Measurements from ENCODE around the gene CEL. TPM values are rescaled to one million over a fixed set of nuclear protein-coding genes. Genes with fewer than 3 reads are reported as not detected.
"Not testable (repeated sequence)": the region's sequence is repeated elsewhere in the genome, so short reads cannot be mapped to it uniquely, and the experiment has no call there.

CEL gene
- total and polyA plus RNA-seq, 10 of the 15 experiments (the other 5 are each of a cell fraction or from before 2014, with no cell fraction given), result 0.05 to 4.1 (median 0.29) TPM; not detected in 2

GRCh38 chr9:133072210-133072609, 10.4 kb downstream of the CEL start:
- DNase-seq (ENCODE audit: low read depth, low spot score); BruUV-seq (replicated peaks); H3K4me3 ChIP-seq; H3K4me2 ChIP-seq (ENCODE audit: control insufficient read depth, insufficient read depth); FAIRE-seq; H3K79me2 ChIP-seq (ENCODE audit: control insufficient read depth, insufficient read depth, low read length); H3K9me3 ChIP-seq (replicated peaks; ENCODE audit: control insufficient read depth, insufficient read depth, low read length); ATAC-seq; RAD21 ChIA-PET (ENCODE audit: unreplicated experiment); H4K20me1 ChIP-seq (ENCODE audit: control insufficient read depth, insufficient read depth); CTCF ChIA-PET; intact Hi-C loops (cut with micrococcal nuclease; ENCODE audit: unreplicated experiment); H3K9ac ChIP-seq (ENCODE audit: control insufficient read depth, insufficient read depth, low read length); POLR2A ChIA-PET; H3K4me1 ChIP-seq (ENCODE audit: control insufficient read depth, insufficient read depth, low read length); H2AFZ ChIP-seq (ENCODE audit: control insufficient read depth, low read depth, low read length); in situ Hi-C loops (cut with MboI); H3K27ac ChIP-seq (ENCODE audit: control insufficient read depth, insufficient read depth); SMC1A ChIA-PET (ENCODE audit: uncharacterized antibody, unreplicated experiment); H3K36me3 ChIP-seq (ENCODE audit: control insufficient read depth in 2 of 2, insufficient read depth in 2 of 2, low read length in 1 of 2); H3K27me3 ChIP-seq (replicated peaks in 1 of 2; ENCODE audit: control insufficient read depth in 2 of 2, insufficient read depth in 2 of 2, low read length in 1 of 2): not testable (repeated sequence)
- WGBS (ENCODE audit: insufficient coverage, insufficient replicate concordance, low lambda C conversion rate, missing lambda C conversion rate), result 26% methylated on average over 5 of the region's 5 CpGs

- Histone ChIP-seq H3K9me3 (replicated peaks; ENCODE audit: control insufficient read depth, insufficient read depth, low read length) (no peaks in the 10 kb centered on the region), H4K20me1 (ENCODE audit: control insufficient read depth, insufficient read depth) (no peaks in the 10 kb centered on the region), H3K4me3 (no peak overlapping the region), H3K4me2 (ENCODE audit: control insufficient read depth, insufficient read depth) (no peak overlapping the region), H3K9ac (ENCODE audit: control insufficient read depth, insufficient read depth, low read length) (no peak overlapping the region), H3K4me1 (ENCODE audit: control insufficient read depth, insufficient read depth, low read length) (no peaks in the 10 kb centered on the region), H3K79me2 (ENCODE audit: control insufficient read depth, insufficient read depth, low read length) (no peaks in the 10 kb centered on the region), H2AFZ (ENCODE audit: control insufficient read depth, low read depth, low read length) (no peak overlapping the region), H3K36me3 (ENCODE audit: control insufficient read depth in 2 of 2, insufficient read depth in 2 of 2, low read length in 1 of 2) (no peaks in the 10 kb centered on the region), H3K27me3 (replicated peaks in 1 of 2; ENCODE audit: control insufficient read depth in 2 of 2, insufficient read depth in 2 of 2, low read length in 1 of 2) (no peaks in the 10 kb centered on the region), H3K27ac (ENCODE audit: control insufficient read depth, insufficient read depth) (no peak overlapping the region)
- in situ Hi-C loops (cut with MboI) (no loop called here), intact Hi-C loops (cut with micrococcal nuclease; ENCODE audit: unreplicated experiment) (no loop called here)
- no TSS peak for BruUV-seq (replicated peaks)
- FAIRE-seq (no peak), ATAC-seq (no peak), DNase-seq (ENCODE audit: low read depth, low spot score) (no peak)
- WGBS (ENCODE audit: insufficient coverage, insufficient replicate concordance, low lambda C conversion rate, missing lambda C conversion rate), result 64% methylated on average over 12 of the region's 12 CpGs
- POLR2A ChIA-PET, result no interaction called here
- CTCF ChIA-PET, result interaction anchor here (0.8 to 1.6 kb wide), 2 partner anchors 29 to 51 kb away, joined by 3 to 4 read pairs; no protein-coding TSS in a partner anchor
- SMC1A ChIA-PET (ENCODE audit: uncharacterized antibody, unreplicated experiment), result no interaction called here
- RAD21 ChIA-PET (ENCODE audit: unreplicated experiment), result no interaction called here
- TF ChIP-seq SUZ12 (IDR thresholded peaks at IDR 0.05; ENCODE audit: unreplicated experiment) (no peak), BCL3 (IDR thresholded peaks at IDR 0.05; ENCODE audit: borderline replicate concordance, insufficient read depth, low read depth, low read length, poor library complexity, severe bottlenecking) (no peak), ZBED1 (IDR thresholded peaks at IDR 0.05; ENCODE audit: borderline replicate concordance) (no peak), RFX5 (IDR thresholded peaks at IDR 0.05; ENCODE audit: low read depth, low read length) (no peak), NR2C1 (IDR thresholded peaks at IDR 0.05) (no peak), KLF5 (IDR thresholded peaks at IDR 0.05; ENCODE audit: partially characterized antibody) (no peak), ATF3 (IDR thresholded peaks at IDR 0.05; ENCODE audit: borderline replicate concordance, extremely low read depth, low read depth, low read length) (no peak), HDAC2 (IDR thresholded peaks at IDR 0.05) (no peak), SKIL (IDR thresholded peaks at IDR 0.05; ENCODE audit: low read depth, poor library complexity, severe bottlenecking) (no peak), STAT3 (IDR thresholded peaks at IDR 0.05; ENCODE audit: low read depth, low read length) (no peak)
Measured at GRCh38 chr9:133073086-133074014, 11.6 kb downstream of the CEL start.
